Neutrophil (primary cell): ENCODE data around the gene RABGAP1L.

ENCODE experiments used
- H3K27ac ChIP-seq: fragments of 200-600 bp; sonication (generic); 2 replicates; pipeline ENCODE4 v1.5.1; 2016; ENCODE audit warnings: mild to moderate bottlenecking, moderate library complexity
- H3K27me3 ChIP-seq: fragments of 200-600 bp; sonication (generic); 2 replicates; pipeline ENCODE4 v1.6.0; 2016; ENCODE audit warnings: mild to moderate bottlenecking
- H3K36me3 ChIP-seq: fragments of 200-600 bp; sonication (generic); 2 replicates; pipeline ENCODE4 v1.5.1; 2017
- H3K4me1 ChIP-seq, 2 experiments: fragments of 200-600 bp in 1 of 2; sonication (generic) in 1 of 2; 1 replicate in 1 of 2; 2 replicates in 1 of 2; pipeline versions ENCODE4 v1.5.1 to v1.6.1; 2013 to 2016; ENCODE audit warnings: low read depth in 1 of 2, low read length in 1 of 2, mild to moderate bottlenecking in 1 of 2, moderate library complexity in 1 of 2; ENCODE audit not compliant: control insufficient read depth in 1 of 2, insufficient read depth in 1 of 2
- H3K4me3 ChIP-seq, 2 experiments: fragments of 200-600 bp in 1 of 2; sonication (generic) in 1 of 2; 1 replicate in 1 of 2; 2 replicates in 1 of 2; pipeline ENCODE4 v1.5.1; 2013 to 2016; ENCODE audit warnings: low read depth in 1 of 2, low read length in 1 of 2, mild to moderate bottlenecking in 1 of 2, moderate library complexity in 1 of 2
- H3K9me3 ChIP-seq: fragments of 200-600 bp; sonication (generic); 2 replicates; pipeline ENCODE4 v1.5.1; 2016
- CTCF ChIP-seq: fragments of 200-600 bp; sonication (generic); IDR thresholded peaks from 2 replicates; pipeline ENCODE4 v1.5.1; 2016; ENCODE audit warnings: antibody characterized with exemption

RABGAP1L gene

GRCh38 chr1:174960362-174960761, 801.0 kb downstream of the RABGAP1L start:
- peaks cover 29 to 41% of the 10 kb centered on the region in 2 experiments for H3K4me1 ChIP-seq
- no peaks in the 10 kb centered on the region for H3K27me3 ChIP-seq
- H3K9me3 ChIP-seq, result no peaks in the 10 kb centered on the region
- H3K4me3 ChIP-seq, result no peak overlapping the region
- H3K36me3 ChIP-seq, result no peaks in the 10 kb centered on the region
- no peak for TF ChIP-seq CTCF
- no peak overlapping the region for H3K27ac ChIP-seq

- Histone ChIP-seq H3K27ac (peak overlapping the region; percentile 95), H3K27me3 (no peaks in the 10 kb centered on the region), H3K4me1 (peaks cover 57 to 66% of the 10 kb centered on the region in 2 experiments), H3K9me3 (no peaks in the 10 kb centered on the region), H3K4me3 (peak overlapping the region in 1 of 2 experiments; percentile 62), H3K36me3 (no peaks in the 10 kb centered on the region)
- no peak for TF ChIP-seq CTCF
These were observed 804.3 kb downstream of the RABGAP1L start for GRCh38 chr1:174963529-174964125.

GRCh38 chr1:174964261-174964971, 805.1 kb downstream of the RABGAP1L start:
- peaks cover 5% of the 10 kb centered on the region for H3K36me3 ChIP-seq
- peak overlapping the region; percentile 95 for H3K27ac ChIP-seq
- peak overlapping the region; percentile 62 to 69 for H3K4me3 ChIP-seq
- no peaks in the 10 kb centered on the region for H3K27me3 ChIP-seq
- H3K4me1 ChIP-seq, result peaks cover 64 to 73% of the 10 kb centered on the region in 2 experiments
- no peak for TF ChIP-seq CTCF
- H3K9me3 ChIP-seq, result no peaks in the 10 kb centered on the region

GRCh38 chr1:174964972-174965361, 805.6 kb downstream of the RABGAP1L start:
- H3K36me3 ChIP-seq, result peaks cover 10% of the 10 kb centered on the region
- no peaks in the 10 kb centered on the region for H3K9me3 ChIP-seq
- peaks cover 65 to 73% of the 10 kb centered on the region in 2 experiments for H3K4me1 ChIP-seq
- H3K27ac ChIP-seq, result peak overlapping the region; percentile 95
- no peak for TF ChIP-seq CTCF
- H3K4me3 ChIP-seq, result peak overlapping the region; percentile 62 to 69
- no peaks in the 10 kb centered on the region for H3K27me3 ChIP-seq

- Histone ChIP-seq H3K27ac (peak overlapping the region; percentile 95), H3K4me3 (peak overlapping the region; percentile 62 to 69)
These were observed 806.2 kb downstream of the RABGAP1L start for GRCh38 chr1:174965362-174966007.

More at GRCh38 chr1:174965362-174966007, 806.2 kb downstream of the RABGAP1L start:
- Histone ChIP-seq H3K27me3 (no peaks in the 10 kb centered on the region), H3K36me3 (peaks cover 13% of the 10 kb centered on the region), H3K9me3 (no peaks in the 10 kb centered on the region), H3K4me1 (peaks cover 60 to 69% of the 10 kb centered on the region in 2 experiments)
- no peak for TF ChIP-seq CTCF
